NCI-H2227 treated with DMSO at 0.1 percent for 48 hours (cell line): Measurements from ENCODE around the gene AATF.

ENCODE experiments used
- DNase-seq: peaks from one replicate; lab custom pipeline; 2025; lab: John Stamatoyannopoulos, UW

AATF gene

DNA sequence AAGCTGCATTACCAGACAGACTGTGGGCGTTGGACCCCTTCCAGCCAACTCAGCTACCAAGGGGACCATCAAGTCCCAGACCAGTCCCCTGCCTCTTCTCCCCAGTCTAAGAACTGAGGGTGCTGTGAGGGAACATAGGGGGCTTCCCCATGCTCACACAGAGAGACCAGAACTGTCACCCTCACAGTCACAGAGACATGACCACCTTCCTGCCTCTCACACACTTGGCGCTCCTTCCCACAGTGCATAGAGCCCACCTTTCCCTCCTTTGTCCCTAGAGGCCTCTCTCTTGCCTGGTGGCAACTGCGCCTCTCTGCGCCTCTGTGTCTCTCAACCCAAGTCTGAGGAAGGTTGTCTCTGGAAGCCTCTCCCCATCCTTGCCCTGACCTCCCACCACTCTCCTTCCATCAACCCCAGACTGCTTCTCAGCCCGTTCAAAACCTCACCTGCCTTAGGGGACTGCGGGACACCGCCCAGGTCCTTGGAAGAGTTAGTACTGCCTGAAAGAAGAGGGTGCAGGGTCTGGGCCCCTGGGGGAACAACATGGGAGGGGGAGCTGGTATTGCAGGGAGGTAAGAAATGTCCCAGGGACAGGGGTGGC lies 17.6 kb upstream of the AATF start:
- no peak for DNase-seq

DNA sequence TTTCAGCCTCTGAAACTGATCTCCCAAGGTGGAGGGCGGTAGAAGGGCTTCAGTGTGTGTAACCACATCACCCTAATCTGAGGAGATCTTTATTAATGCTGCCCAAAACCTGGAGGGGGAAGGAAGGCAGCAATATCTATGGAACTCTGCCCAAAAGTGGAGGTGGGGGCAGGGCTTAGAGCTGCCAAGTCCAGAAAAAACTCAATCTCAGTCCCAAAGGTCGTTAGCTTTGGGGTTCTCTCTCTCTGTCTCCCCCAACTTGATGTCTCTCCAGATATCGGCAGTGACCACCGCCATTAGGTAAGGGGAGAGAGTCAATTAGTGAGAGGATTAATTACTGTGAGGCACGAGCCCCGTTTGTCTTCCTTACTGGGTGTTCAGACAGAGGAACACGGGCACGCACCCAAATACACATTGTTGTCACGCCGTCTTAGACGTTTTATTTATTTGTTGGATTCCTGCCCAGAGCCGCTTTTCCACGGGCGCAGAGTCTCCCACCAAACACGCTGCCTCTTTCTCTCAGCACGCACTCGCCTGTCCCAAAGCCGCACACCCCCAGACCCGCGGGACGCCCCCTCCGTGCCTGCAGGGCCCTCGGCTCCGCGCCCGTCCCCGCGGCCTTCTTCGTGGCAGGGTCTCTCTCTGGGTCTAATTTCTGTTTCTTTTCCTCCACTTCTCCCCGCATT lies 16.9 kb upstream of the AATF start:
- DNase-seq, result no peak

- DNase-seq, result no peak
Observed at GRCh38 chr17:36932383-36932693, 16.4 kb upstream of the AATF start.

GRCh38 chr17:36932694-36933511 lies 15.9 kb upstream of the AATF start:
- DNase-seq, result no peak

DNA sequence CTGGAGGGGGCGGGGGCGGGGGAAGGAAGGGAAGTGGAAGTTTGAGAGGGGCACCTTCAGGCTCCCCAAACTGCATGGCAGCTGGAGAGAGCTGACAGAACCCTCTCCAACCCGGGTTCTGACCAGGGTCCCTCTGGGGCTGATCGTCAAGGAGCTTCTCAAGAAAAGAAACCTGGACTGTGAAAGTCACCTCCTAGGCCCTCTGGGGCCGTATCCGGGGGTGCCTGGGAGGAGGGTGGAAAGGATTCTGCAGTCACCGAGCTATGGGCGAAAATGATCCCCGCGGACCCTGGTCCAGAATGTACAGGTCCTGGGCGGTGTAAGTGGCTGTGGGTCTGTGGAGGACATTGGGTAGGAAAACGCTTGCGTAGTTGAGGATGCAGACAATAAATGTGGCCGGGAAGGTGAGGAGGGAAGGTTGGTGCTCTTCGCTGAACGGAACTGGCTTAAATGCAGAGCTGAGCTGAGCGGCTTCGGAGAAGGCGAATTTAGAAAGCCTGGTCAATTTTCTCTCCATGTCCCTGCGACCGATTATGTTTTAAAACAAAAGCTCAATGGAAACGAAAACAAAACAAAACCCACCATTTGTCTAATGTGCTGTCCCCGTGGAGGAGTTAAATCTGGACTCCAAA lies 15.1 kb upstream of the AATF start:
- no peak for DNase-seq

DNA sequence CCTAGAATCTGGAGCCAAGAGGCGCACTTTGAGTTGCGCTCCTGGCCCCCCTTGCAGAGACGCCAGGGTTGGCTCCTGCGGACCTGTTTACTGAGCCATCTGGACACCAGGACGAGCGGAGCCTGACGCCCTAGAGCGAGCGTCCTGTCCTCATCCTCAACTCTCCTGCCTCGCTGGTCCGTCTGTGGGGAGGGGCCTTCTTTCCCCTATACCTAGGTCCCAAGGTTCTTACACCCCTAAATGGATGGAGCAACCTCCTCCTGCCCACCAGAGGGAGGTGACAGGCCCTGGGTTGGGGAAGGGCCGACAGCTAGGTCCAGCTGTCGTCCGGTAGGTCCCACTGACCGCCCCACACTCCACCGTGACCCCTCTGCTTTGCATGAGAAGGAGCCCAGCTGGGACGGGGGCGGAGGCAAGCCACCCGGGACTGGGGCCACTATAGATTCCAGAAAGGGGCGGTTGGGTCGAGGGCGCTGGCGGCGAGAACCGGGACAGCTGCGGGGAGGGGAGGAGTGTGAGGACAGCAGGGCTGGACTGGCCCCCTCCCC lies 14.5 kb upstream of the AATF start:
- no peak for DNase-seq

- no peak for DNase-seq
Observed at GRCh38 chr17:36934692-36935630, 13.8 kb upstream of the AATF start.

GRCh38 chr17:36935671-36936454 lies 12.9 kb upstream of the AATF start:
- DNase-seq, result no peak

GRCh38 chr17:36936455-36937000 lies 12.2 kb upstream of the AATF start:
- peak; percentile 55 for DNase-seq

DNA sequence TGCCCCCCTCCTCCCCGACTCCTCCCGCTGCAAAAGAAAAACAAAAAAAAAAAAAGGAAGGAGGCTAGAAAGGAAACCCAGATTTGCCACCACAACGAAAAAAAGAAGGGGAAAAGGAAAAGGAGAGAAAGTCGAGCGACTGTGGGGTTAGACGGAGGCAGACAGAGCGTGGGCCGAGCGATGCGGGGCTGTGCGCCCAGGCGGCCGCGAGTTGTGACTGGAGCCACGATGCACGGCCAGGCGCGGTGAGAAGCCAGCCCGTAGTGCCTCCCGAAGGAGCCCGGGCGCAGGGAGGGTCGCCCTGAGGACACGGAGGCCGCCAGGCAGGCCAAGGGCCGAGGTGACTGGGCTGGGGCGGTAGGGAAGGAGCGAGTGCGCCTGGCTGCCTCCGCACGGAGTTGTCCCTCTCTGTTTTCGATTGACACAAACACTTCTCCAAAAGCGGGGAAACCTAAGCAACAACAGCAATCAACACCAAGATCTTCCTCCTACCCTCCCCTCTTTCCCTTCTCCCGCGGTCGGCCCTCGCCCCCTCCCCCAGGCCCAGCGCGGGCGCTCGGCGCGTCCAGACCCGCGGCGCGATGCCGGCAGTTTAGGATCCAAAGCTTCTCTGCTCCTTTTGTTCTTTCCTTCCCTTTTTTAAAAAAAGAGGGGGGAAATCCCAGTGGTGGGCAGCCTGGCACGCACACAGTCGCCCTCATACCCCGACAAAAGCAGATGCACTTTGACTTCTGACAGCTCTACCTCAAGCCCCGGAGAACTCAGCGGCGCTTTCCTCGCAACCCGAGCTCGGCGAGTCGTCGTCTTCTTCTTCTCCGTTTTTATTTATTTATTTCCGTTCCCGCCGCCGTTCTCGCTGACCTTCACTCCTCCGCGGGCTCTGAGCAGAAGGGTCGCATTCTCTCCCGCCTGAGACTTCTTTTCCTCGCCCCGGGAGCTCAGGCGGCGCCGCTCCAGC lies 11.5 kb upstream of the AATF start, which contains the start of gene LHX1:
Gene LHX1, plus strand, starts transcription at position 475 of the 958 bp plus-strand sequence. CDS start 723 bp downstream, outside the sequence.
- no peak for DNase-seq

DNA sequence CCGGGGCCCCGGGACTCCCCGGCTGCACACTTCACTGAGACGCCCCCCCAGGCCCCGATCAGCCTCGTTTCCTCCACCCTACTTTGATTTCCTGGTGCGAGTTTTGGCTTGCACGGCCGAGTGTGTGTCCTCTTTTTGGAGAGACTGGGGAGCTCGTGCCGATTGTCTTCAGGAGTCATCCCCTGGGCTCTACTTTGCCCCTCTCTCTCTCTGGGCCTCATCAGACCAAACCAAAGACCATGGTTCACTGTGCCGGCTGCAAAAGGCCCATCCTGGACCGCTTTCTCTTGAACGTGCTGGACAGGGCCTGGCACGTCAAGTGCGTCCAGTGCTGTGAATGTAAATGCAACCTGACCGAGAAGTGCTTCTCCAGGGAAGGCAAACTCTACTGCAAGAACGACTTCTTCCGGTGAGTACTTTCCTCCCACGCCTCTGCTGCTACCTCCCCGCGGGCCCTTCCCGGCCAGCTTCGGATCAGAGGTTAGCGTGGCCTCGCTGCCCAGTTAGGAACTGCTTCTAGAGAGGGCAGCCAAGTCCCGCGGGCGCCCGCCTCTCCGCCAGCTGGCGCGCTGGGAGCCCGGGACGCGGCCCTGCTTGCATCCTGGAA lies 10.7 kb upstream of the AATF start:
- no peak for DNase-seq

GRCh38 chr17:36938566-36939051 lies 10.1 kb upstream of the AATF start:
- no peak for DNase-seq

DNA sequence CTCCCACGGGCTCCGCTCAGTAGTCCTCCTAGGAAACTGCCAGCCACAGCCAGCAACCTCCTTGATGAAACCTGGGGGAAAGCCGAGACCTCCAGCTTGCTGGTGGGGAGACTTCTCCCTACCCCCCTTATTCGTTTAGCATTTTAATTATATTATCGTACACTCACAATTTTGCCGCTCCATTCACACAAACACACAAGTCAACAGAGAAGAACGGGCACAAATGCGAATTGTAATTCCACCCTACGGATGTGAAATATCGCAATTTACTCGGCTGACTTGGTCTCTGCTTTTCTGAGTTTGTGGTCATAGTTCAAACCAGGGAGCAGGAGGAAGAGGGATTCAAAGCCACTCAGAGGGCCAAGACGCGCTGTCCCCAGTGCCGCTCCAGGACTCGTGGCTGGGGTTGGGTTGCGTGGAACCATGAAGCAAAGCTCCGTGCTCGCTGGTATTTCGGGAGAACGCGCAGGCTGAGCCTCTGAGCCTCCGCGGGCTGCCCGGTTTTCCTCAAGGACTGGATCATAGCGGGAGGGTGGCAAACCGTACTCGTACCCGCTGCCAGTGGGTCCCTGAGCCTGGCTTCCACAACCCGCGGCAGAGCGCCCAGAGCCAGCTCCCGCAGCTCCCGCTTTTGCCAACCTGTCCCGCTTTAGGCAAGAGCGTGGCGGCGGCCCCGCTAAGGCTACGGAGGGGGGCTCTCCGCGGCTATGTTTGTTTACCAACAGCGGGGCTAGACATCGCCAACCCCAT lies 9.5 kb upstream of the AATF start:
- no peak for DNase-seq

DNA sequence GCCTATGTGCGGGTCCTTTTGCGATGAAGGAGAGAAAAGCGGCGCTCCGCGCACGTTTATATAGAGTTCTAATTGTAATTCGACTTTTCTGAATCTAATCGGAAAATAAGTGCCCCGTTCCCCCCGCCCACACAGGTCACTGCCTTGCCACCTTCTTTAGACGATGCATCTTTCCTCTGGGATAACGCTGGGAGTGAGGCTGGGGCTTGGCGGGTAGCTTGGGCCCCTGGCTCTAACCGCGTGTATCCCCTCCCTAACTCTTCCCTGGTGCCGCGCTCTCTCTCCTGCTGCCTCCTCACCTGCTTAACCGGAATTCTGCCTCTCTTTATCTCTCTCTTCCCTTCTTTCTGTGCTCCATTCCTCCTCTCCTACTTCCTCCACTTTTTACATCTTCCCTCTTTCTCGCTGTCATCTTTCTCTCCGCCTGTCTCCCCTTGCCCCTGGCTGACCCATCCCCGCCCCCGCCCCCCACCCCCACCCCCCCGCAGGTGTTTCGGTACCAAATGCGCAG lies 8.9 kb upstream of the AATF start:
- DNase-seq, result no peak

DNA sequence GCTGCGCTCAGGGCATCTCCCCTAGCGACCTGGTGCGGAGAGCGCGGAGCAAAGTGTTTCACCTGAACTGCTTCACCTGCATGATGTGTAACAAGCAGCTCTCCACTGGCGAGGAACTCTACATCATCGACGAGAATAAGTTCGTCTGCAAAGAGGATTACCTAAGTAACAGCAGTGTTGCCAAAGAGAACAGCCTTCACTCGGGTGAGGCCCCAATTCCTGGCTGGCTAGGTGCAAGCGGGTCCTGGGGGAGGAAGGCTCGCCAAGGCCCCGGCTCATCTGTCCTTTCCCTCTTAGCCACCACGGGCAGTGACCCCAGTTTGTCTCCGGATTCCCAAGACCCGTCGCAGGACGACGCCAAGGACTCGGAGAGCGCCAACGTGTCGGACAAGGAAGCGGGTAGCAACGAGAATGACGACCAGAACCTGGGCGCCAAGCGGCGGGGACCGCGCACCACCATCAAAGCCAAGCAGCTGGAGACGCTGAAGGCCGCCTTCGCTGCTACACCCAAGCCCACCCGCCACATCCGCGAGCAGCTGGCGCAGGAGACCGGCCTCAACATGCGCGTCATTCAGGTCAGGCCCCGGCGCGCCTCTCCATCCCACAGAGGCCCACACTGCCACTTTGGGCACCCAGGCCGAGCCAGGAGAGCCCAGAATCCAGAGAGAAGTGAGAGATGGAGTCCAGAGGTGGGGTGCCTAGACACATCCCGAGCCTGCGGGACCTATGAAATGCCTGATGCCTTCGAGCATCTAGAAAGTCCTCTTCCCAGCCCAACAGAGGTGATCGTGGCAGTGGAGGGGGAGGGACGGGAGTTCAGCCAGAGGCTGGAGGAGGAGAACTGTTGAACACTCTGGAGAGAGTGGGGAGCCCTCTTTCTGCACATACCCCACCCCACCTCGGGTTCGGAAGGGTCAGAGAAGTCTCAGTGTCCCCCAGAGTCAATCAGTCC lies 8.2 kb upstream of the AATF start:
- DNase-seq, result no peak
